PC-3 (cell line): ENCODE results near the gene P2RX1. TPM values are rescaled to one million over a fixed set of nuclear protein-coding genes. Genes with fewer than 3 reads are reported as not detected.

Experiments used
- ATAC-seq: fragments of 200-7000 bp; cut with Tn5 transposase; 2 replicates; pipeline ENCODE4 v1.9.1; 2020; ENCODE audit warnings: mild to moderate bottlenecking, moderate library complexity
- BruUV-seq: library from RNA; stranded (reverse); fragments of 400-500 nt; replicated peaks from 2 replicates; lab custom pipeline; 2021; lab: Mats Ljungman, UMichigan
- CTCF ChIA-PET: fragments of 300-600 bp; sonication (Branson Sonifier 250); formaldehyde crosslinking; loops from one replicate; lab custom pipeline; 2022; ENCODE audit warnings: antibody characterized with exemption; lab: Charles Lee
- POLR2A ChIA-PET: fragments of 300-600 bp; sonication (Branson Sonifier 250); formaldehyde crosslinking; loops from one replicate; lab custom pipeline; 2022; ENCODE audit warnings: antibody characterized with exemption; ENCODE audit not compliant: unreplicated experiment; lab: Charles Lee
- DNase-seq: peaks from one replicate; pipeline ENCODE4 v3.0.0-alpha.2; 2015
- H2AFZ ChIP-seq: fragments of 300-600 bp; sonication (generic); 2 replicates; pipeline ENCODE4 v1.6.0; 2016; ENCODE audit warnings: antibody characterized with exemption, low read length
- H3F3A ChIP-seq: fragments of 300-600 bp; sonication (generic); one replicate; pipeline ENCODE4 v1.6.0; 2017; ENCODE audit warnings: antibody characterized with exemption, low read length, control low read depth, mild to moderate bottlenecking; ENCODE audit not compliant: unreplicated experiment
- H3K27ac ChIP-seq: fragments of 300-600 bp; sonication (generic); 2 replicates; pipeline ENCODE4 v1.5.1; 2016; ENCODE audit warnings: mild to moderate bottlenecking, low read length
- H3K27me3 ChIP-seq: fragments of 300-600 bp; sonication (generic); 2 replicates; pipeline ENCODE4 v1.6.1; 2016; ENCODE audit warnings: low read length, mixed read lengths
- H3K36me3 ChIP-seq: fragments of 300-600 bp; sonication (generic); 2 replicates; pipeline ENCODE4 v1.6.1; 2016; ENCODE audit warnings: low read depth, mixed run types, low read length, mixed read lengths
- H3K4me1 ChIP-seq: fragments of 300-600 bp; sonication (generic); 2 replicates; pipeline ENCODE4 v1.5.1; 2016; ENCODE audit warnings: low read length; ENCODE audit not compliant: insufficient read depth
- H3K4me2 ChIP-seq: fragments of 300-600 bp; sonication (generic); 2 replicates; pipeline ENCODE4 v1.6.0; 2016; ENCODE audit warnings: low read length
- H3K4me3 ChIP-seq: fragments of 300-600 bp; sonication (generic); 2 replicates; pipeline ENCODE4 v1.5.1; 2016; ENCODE audit warnings: mild to moderate bottlenecking, low read length, mixed read lengths
- H3K79me2 ChIP-seq: fragments of 300-600 bp; sonication (generic); 2 replicates; pipeline ENCODE4 v1.6.1; 2017; ENCODE audit warnings: low read length, mixed read lengths
- H3K9ac ChIP-seq: fragments of 300-600 bp; sonication (generic); 2 replicates; pipeline ENCODE4 v1.6.0; 2016; ENCODE audit warnings: mild to moderate bottlenecking, low read length
- H3K9me2 ChIP-seq: fragments of 300-600 bp; sonication (generic); replicated peaks from 2 replicates; pipeline ENCODE4 v1.6.1; 2016; ENCODE audit warnings: mixed run types, low read length, mixed read lengths
- H3K9me3 ChIP-seq: fragments of 300-600 bp; sonication (generic); 2 replicates; pipeline ENCODE4 v1.6.1; 2016; ENCODE audit warnings: low read length, mixed read lengths
- H4K20me1 ChIP-seq: fragments of 300-600 bp; sonication (generic); 2 replicates; pipeline ENCODE4 v1.6.1; 2016; ENCODE audit warnings: low read length, mixed read lengths
- EZH2 ChIP-seq: fragments of 300-600 bp; sonication (generic); IDR thresholded peaks from one replicate; pipeline ENCODE4 v1.6.1; 2017; ENCODE audit warnings: antibody characterized with exemption, mild to moderate bottlenecking, low read length; ENCODE audit not compliant: unreplicated experiment
- EZH2phosphoT487 ChIP-seq: fragments of 300-600 bp; sonication (generic); IDR thresholded peaks from 2 replicates; pipeline ENCODE4 v1.6.1; 2018; ENCODE audit warnings: mild to moderate bottlenecking, antibody characterized with exemption, low read length, borderline replicate concordance
- intact Hi-C: fragments of 100-400 bp; cut with micrococcal nuclease; formaldehyde crosslinking; loops from 2 replicates; pipeline ENCODE4 v1.9.0; 2023
- total RNA-seq: library from RNA; depleted of rRNA; stranded (reverse); fragments of >200 nt; gene quantifications from 2 replicates; pipeline ENCODE4 v1.2.3, GENCODE V29; 2014
- TF ChIP-seq, protein P1 (sequence below): fragments of 300-600 bp; sonication (generic); conservative IDR thresholded peaks from 2 replicates; pipeline ENCODE4 v1.5.1; 2017; ENCODE audit warnings: antibody characterized with exemption, low read depth, mild to moderate bottlenecking, low read length

P2RX1 gene
- total RNA-seq, 1 experiment from 2014 or later, result not detected

DNA sequence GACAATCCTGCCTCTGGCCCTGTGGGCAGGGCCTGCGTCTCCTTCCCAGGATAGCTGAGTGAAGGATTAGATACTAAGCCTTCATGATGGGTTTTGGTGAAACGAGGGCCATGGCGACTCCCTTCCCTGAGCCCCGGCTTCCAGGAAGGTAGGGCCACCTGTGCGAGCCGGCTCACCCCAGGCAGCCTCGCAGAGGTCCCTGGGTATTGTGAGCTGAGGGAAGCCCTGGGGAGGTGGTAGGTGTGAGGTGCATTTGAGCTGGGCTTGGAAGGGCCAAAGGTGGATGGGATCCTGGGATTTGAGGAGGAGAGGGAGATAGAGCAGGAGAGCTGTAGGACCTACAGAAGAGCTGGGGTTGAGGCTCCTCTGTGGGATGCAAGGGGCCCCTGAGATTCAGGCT lies 6.5 kb upstream of the P2RX1 start:
- DNase-seq (no peak), ATAC-seq (no peak)
- Histone ChIP-seq H3F3A (no peaks in the 10 kb centered on the region), H3K9me2 (no peaks in the 10 kb centered on the region), H3K36me3 (no peaks in the 10 kb centered on the region), H4K20me1 (no peaks in the 10 kb centered on the region), H3K27me3 (no peaks in the 10 kb centered on the region), H3K4me3 (no peak overlapping the region), H2AFZ (no peak overlapping the region), H3K9me3 (no peaks in the 10 kb centered on the region), H3K27ac (no peak overlapping the region), H3K4me1 (no peaks in the 10 kb centered on the region), H3K79me2 (no peaks in the 10 kb centered on the region), H3K4me2 (no peak overlapping the region), H3K9ac (no peak overlapping the region)
- POLR2A ChIA-PET, result no interaction called here
- BruUV-seq, result no TSS peak
- intact Hi-C loops, result no loop called here
- TF ChIP-seq EZH2phosphoT487 (no peak), EZH2 (no peak)
- TF ChIP-seq, protein P1, sequence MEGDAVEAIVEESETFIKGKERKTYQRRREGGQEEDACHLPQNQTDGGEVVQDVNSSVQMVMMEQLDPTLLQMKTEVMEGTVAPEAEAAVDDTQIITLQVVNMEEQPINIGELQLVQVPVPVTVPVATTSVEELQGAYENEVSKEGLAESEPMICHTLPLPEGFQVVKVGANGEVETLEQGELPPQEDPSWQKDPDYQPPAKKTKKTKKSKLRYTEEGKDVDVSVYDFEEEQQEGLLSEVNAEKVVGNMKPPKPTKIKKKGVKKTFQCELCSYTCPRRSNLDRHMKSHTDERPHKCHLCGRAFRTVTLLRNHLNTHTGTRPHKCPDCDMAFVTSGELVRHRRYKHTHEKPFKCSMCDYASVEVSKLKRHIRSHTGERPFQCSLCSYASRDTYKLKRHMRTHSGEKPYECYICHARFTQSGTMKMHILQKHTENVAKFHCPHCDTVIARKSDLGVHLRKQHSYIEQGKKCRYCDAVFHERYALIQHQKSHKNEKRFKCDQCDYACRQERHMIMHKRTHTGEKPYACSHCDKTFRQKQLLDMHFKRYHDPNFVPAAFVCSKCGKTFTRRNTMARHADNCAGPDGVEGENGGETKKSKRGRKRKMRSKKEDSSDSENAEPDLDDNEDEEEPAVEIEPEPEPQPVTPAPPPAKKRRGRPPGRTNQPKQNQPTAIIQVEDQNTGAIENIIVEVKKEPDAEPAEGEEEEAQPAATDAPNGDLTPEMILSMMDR, result no peak
- CTCF ChIA-PET, result no interaction called here

DNA sequence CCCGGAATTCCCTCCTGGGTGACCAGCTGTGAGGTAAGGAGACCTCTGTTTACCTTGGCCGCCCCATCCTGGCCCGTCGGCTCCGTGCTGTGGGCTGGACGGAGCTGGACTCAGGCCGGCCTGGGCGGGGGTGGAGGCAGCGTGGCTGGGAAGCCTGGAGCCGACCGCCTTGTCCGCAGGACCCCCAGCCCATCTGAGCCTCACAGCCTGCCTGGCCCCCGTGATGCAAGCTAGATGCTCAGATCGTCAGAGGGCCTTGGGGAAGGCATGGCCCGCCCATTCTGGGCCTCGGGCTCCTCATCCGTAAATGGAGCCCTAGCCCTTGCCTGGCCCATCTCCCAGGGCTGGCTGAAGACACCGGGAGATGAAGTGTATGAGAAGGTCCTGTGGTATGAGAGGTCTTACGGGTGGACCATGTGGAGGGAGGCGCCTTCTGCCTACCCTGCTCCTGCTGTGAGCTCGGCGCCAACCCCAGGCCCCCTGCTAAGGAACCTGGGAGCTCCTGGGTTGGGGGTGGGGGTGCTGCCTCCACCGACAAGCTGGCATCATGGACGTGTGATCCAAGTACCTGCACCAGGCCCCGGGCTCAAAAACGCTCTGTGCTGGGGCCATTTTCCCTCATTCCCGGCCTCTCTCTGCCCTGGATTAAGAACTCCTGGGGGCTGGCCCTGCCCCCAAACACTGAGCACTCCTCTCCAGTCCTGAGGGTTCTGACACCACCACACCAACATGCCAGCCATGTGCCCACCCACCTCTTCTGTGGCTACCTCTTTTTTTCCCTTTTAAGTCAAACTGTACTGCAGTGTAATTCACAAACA lies 5.4 kb upstream of the P2RX1 start:
- BruUV-seq, result no TSS peak
- Histone ChIP-seq H3K4me1 (no peaks in the 10 kb centered on the region), H3K27me3 (no peaks in the 10 kb centered on the region), H4K20me1 (no peaks in the 10 kb centered on the region), H3K9ac (no peak overlapping the region), H3K9me3 (no peaks in the 10 kb centered on the region), H3K36me3 (no peaks in the 10 kb centered on the region), H3F3A (no peaks in the 10 kb centered on the region), H2AFZ (no peak overlapping the region), H3K4me2 (no peak overlapping the region), H3K79me2 (no peaks in the 10 kb centered on the region), H3K9me2 (no peaks in the 10 kb centered on the region), H3K27ac (no peak overlapping the region), H3K4me3 (no peak overlapping the region)
- ATAC-seq (no peak), DNase-seq (no peak)
- intact Hi-C loops, result no loop called here
- ChIA-PET POLR2A (no interaction called here), CTCF (no interaction called here)
- TF ChIP-seq EZH2 (no peak), EZH2phosphoT487 (no peak)
- TF ChIP-seq, protein P1, result no peak

DNA sequence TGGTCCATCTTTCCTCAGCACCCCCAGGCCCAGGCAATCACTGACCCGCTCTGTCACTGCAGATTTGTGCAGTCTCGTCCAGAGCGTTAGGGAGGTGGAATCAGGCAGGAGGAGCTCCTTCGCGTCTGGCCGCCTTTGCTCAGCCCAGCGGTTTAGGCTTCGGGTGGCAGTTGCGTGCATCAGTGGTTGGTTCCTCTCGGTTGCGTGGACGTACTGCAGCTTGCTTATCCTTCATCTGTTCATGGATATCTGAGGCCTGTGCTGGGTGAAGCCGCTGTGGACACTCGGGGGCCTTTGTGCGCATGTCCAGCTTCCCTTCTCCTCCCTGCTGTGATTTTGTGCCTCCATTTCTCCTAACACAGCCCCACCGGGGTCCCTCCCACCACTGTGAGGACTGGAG lies 4.7 kb upstream of the P2RX1 start:
- no peak overlapping the region for H3K4me3 ChIP-seq
- CTCF ChIA-PET, result no interaction called here

More for the DNA sequence above, 4.7 kb upstream of the P2RX1 start:
- DNase-seq (no peak), ATAC-seq (no peak)
- Histone ChIP-seq H3K4me2 (no peak overlapping the region), H3K27ac (no peak overlapping the region), H3K4me1 (no peaks in the 10 kb centered on the region), H3K36me3 (no peaks in the 10 kb centered on the region), H3K9me2 (no peaks in the 10 kb centered on the region), H3K79me2 (no peaks in the 10 kb centered on the region), H3F3A (no peaks in the 10 kb centered on the region), H4K20me1 (no peaks in the 10 kb centered on the region), H3K9me3 (no peaks in the 10 kb centered on the region), H3K27me3 (no peaks in the 10 kb centered on the region), H3K9ac (no peak overlapping the region), H2AFZ (no peak overlapping the region)
- POLR2A ChIA-PET, result no interaction called here
- intact Hi-C loops, result no loop called here
- TF ChIP-seq EZH2phosphoT487 (no peak), EZH2 (no peak)
- TF ChIP-seq, protein P1, result no peak
- no TSS peak for BruUV-seq
